ENCODE measurements around the gene SPTA1. TPM values are rescaled to one million over a fixed set of nuclear protein-coding genes. Genes with fewer than 3 reads are reported as not detected.

The SPTA1 gene
- total and polyA plus RNA-seq, 2 of the 4 experiments (the other 2 are of a cell fraction): not detected

DNA sequence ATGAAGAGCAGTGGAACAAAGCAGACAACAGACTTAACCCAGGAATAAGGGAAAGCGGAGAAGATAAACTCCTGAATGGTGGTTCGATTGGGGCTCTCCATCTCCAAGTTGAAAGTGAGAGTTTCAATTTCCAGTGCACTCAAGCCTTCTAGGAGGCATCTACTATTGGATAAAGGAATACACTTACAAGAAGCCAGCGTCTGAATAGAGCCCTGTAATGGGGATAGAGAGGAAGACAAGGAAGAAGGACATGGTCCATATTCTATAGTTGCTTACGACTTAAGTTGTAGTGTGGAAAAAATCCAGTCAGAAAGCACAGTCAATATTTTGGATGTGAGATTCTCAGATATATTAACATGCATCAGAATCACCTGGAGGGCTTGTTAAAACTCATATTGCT lies 14.0 kb upstream of the SPTA1 start, which contains the start of gene OR6K2:
Gene OR6K2 (minus strand): TSS at position 101 of the 400 bp plus-strand sequence. CDS start 0 bp downstream, at position 101.
- no peak within 1 kb of the TSS for H3K18ac ChIP-seq (ENCODE audit: low read depth, low read length)
- no peak within 1 kb of the TSS for H3K27ac ChIP-seq (ENCODE audit: insufficient read depth, low read length)
- H2BK120ac ChIP-seq (ENCODE audit: low read depth, low read length): no peak within 1 kb of the TSS
- no peak within 1 kb of the TSS for H3K23ac ChIP-seq (ENCODE audit: low read depth, low read length)
- no peak within 1 kb of the TSS for H3K56ac ChIP-seq (ENCODE audit: extremely low read depth, insufficient read depth, low read length)
- BruUV-seq (replicated peaks): no TSS peak
- no peaks in the 10 kb centered on the region for H3K79me1 ChIP-seq (ENCODE audit: low read depth in 1 of 2, low read length in 2 of 2)
- no peak within 1 kb of the TSS for H3K4me3 ChIP-seq (ENCODE audit: insufficient read depth, low read depth, low read length)
- dilution Hi-C loops (cut with HindIII; ENCODE audit: low sequenced_read_pairs, unreplicated experiment): no loop called here
- DNase-seq (no peak), ATAC-seq (ENCODE audit: low read depth) (no peak)
- H3K9me3 ChIP-seq (ENCODE audit: control insufficient read depth, insufficient read depth, low read length): no peaks in the 10 kb centered on the region
- no peak within 1 kb of the TSS for H3K14ac ChIP-seq (replicated peaks; ENCODE audit: low read depth, low read length)
- no peak within 1 kb of the TSS for H2BK20ac ChIP-seq (ENCODE audit: low read depth, low read length)
- H3K36me3 ChIP-seq (ENCODE audit: control insufficient read depth, insufficient read depth, low read length): no peaks in the 10 kb centered on the region
- no peaks in the 10 kb centered on the region for H3K9me1 ChIP-seq (ENCODE audit: insufficient read depth, low read length)
- H2AK5ac ChIP-seq (ENCODE audit: low read depth, low read length): no peak within 1 kb of the TSS
- TF ChIP-seq NFE2L2 (IDR thresholded peaks at IDR 0.05; ENCODE audit: low read depth, low read length): no peak
- TF ChIP-seq, protein P1, sequence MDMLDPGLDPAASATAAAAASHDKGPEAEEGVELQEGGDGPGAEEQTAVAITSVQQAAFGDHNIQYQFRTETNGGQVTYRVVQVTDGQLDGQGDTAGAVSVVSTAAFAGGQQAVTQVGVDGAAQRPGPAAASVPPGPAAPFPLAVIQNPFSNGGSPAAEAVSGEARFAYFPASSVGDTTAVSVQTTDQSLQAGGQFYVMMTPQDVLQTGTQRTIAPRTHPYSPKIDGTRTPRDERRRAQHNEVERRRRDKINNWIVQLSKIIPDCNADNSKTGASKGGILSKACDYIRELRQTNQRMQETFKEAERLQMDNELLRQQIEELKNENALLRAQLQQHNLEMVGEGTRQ (IDR thresholded peaks at IDR 0.05; ENCODE audit: low read depth, low read length): no peak
- no peak for TF ChIP-seq ELK1 (IDR thresholded peaks at IDR 0.05; ENCODE audit: borderline replicate concordance, low read depth, low read length)
- TF ChIP-seq RFX5 (IDR thresholded peaks at IDR 0.05; ENCODE audit: low read depth, low read length): no peak
- TF ChIP-seq POLR2A (IDR thresholded peaks at IDR 0.05; ENCODE audit: low read depth, low read length): no peak
- no peak for TF ChIP-seq MAFK (IDR thresholded peaks at IDR 0.05; ENCODE audit: low read depth, low read length)
- no peak for TF ChIP-seq BHLHE40 (IDR thresholded peaks at IDR 0.05; ENCODE audit: low read depth, low read length)
- TF ChIP-seq MAZ (IDR thresholded peaks at IDR 0.05; ENCODE audit: borderline replicate concordance, low read depth, low read length): no peak
- no peak for TF ChIP-seq CEBPB (IDR thresholded peaks at IDR 0.05; ENCODE audit: low read depth, low read length)
- no peak for TF ChIP-seq RCOR1 (IDR thresholded peaks at IDR 0.05; ENCODE audit: insufficient replicate concordance, low read length)
- POLR2A ChIA-PET (ENCODE audit: unreplicated experiment): no interaction called here
- no peak within 1 kb of the TSS for H4K91ac ChIP-seq (ENCODE audit: insufficient read depth, low read depth, low read length)
- no peak within 1 kb of the TSS for H4K5ac ChIP-seq (ENCODE audit: low read depth, low read length)
- intact Hi-C loops (cut with micrococcal nuclease): no loop called here
- no peak within 1 kb of the TSS for H3K9ac ChIP-seq (ENCODE audit: low read depth, low read length)
- H3K27me3 ChIP-seq (ENCODE audit: control insufficient read depth, insufficient read depth, low read length): no peaks in the 10 kb centered on the region
- H2AFZ ChIP-seq (replicated peaks; ENCODE audit: low read length, poor library complexity): no peak within 1 kb of the TSS
- H4K20me1 ChIP-seq (ENCODE audit: insufficient read depth, low read length): no peaks in the 10 kb centered on the region
- no peak within 1 kb of the TSS for H4K8ac ChIP-seq (ENCODE audit: low read depth in 2 of 2, low read length in 2 of 2)
- in situ Hi-C loops (cut with MboI; ENCODE audit: low sequenced_read_pairs): no loop called here
- no peak within 1 kb of the TSS for H3K4ac ChIP-seq (ENCODE audit: low read depth, low read length)
- no peaks in the 10 kb centered on the region for H3K4me1 ChIP-seq (ENCODE audit: control insufficient read depth, insufficient read depth, low read length)
- no CpG with 5 or more reads among the region's 4 CpGs for WGBS, 2 experiments (ENCODE audit: extremely low coverage in 2 of 2, insufficient read length in 1 of 2)
- CTCF ChIA-PET: no interaction called here
- no peak within 1 kb of the TSS for H3K4me2 ChIP-seq (ENCODE audit: low read depth, low read length)
- H2BK15ac ChIP-seq (ENCODE audit: low read depth, low read length): no peak within 1 kb of the TSS
- H2AK9ac ChIP-seq (replicated peaks; ENCODE audit: low read depth, low read length, poor library complexity): no peak within 1 kb of the TSS
- H2BK5ac ChIP-seq (ENCODE audit: low read depth, low read length, poor library complexity, severe bottlenecking): no peak within 1 kb of the TSS

Measured in IMR-90 (cell line).